ENCODE results near the gene CRTC3.

Gene CRTC3

GRCh38 chr15:90597577-90597976 is 67.9 kb downstream of the CRTC3 start:
- DNase-seq = no peak

DNA sequence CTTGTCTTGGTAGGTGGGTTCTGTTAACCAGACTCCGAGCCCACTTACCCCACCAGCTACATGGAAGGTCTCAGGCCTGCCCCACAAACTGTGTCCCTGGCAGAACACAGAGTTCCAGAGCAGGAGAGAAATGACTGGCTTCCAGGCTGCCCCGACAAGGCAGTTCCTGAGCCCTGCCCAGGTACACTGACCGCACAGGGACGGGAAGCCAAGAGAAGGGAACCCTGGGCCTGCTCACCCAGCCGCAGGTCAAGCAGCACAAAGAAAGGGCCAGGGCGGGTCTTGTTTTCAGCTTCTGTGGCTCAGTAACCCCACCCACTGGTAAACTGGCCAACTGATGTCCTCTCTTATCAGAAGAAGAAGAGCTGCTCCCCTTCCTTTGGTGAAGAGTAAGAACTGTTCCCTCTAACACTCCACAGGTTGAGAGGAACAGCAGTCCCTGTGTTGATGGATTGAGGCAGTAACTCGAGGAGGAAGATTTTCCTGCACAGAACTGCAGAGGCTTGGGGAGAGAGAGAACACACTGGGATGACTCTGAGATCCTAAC is 68.4 kb downstream of the CRTC3 start:
- no peak for DNase-seq

GRCh38 chr15:90598679-90599078 is 69.0 kb downstream of the CRTC3 start:
- DNase-seq = no peak

DNA sequence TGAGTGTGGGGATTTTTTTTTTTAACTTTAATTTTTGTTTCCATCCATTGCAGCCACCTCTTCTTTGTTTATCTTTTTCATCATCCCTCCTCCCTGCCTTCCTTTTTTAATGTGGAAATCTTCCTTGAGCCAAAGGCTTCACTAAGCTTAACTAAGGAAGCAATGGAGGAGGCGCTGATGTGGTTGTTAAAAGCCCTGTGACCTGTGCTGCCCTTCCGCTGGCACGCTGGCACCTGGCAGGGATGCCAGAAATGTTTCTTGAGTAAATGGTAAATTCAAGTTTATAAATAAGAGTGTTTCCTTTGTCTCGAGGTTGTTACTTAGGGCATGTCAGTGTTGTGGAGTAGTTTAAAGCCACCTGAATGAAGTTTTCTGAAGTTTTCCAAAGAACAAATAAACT is 69.4 kb downstream of the CRTC3 start:
- DNase-seq = no peak

DNA sequence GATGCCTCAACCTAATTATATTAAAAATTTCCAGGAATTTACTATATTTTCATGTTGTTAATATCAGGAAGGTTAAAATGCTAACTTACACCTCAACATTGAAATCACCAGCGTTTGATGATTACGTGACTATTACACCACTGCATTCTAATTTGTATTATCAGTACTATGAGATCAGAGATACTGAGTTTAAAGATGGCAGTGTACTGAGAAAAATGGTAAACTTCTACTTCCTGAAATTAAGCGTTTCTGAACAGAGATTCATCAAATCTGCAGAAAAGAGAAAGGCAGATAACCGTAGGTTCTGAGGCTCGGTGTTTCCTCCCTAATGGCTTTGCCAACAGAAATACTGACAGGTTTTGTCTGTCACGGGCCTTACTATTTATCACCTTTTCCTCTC is 69.9 kb downstream of the CRTC3 start:
- no peak for DNase-seq

- no peak for DNase-seq
Observed at GRCh38 chr15:90600954-90601353, 71.2 kb downstream of the CRTC3 start.

GRCh38 chr15:90603893-90604292 is 74.2 kb downstream of the CRTC3 start:
- peak; percentile 33 for DNase-seq

- no peak for DNase-seq
Observed at GRCh38 chr15:90606641-90607040, 76.9 kb downstream of the CRTC3 start.

GRCh38 chr15:90607361-90607760 is 77.6 kb downstream of the CRTC3 start:
- no peak for DNase-seq

DNA sequence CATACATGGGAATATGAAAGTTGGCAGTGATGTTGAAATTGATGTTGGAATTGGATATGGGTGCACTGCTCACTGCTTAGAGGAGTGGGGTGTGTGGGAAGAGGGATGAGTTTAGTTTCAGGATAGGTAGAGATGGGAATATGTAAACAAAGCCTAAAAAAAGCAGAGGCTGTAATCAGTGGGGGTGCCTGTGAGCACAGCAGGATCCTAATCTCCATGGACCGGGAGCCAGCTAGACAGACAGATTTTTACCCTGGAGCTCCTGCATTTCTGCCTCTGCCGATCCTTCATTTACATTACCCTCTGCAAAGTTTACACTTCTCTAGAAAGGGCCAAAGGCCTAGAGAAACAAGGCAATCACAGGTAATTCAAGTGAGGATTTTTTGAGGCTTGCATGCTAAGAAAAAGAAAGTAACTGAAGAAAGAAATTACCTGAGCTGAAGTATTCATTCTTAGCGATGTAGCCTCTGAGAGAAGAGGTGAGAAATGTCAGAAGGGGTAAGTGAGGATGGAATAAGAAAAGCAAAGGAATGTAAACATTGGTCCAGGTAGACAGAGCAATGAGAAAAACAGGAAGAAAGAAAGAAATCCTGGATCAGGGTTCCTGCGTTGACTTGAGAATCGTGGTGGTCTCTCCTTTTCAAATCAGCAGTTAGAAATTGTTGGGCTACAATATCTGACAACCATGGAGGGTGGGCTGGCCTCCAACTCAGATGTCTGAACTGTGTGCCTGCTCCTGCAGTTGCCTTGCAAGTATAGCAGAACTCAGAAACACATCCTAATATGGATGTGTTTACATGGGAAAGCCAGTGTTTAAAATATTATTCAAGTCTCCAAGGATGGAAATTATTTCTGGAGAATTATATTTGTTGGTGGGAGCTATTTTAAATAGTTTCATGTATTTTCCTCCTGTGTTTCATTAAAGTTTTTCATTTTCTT is 79.8 kb downstream of the CRTC3 start:
- no peak for DNase-seq

DNA sequence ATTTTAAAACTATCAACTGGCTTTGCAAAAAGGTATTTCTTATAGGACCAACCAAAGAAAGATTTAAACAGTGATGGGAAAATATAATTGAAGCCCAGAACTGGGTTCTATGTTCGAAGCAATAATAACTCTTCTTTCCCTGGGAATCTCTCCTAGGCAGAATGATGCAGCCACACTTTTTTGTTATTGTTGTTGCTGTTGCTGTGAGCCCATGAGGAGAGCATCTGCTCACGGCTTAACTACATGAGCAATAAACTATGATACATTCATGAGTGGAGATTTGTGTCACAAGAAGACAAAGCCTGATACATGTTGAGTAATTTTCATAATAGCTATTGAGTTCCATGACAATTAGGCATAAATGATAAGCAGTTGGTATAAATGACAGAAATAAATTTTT is 80.5 kb downstream of the CRTC3 start:
- DNase-seq = no peak

DNA sequence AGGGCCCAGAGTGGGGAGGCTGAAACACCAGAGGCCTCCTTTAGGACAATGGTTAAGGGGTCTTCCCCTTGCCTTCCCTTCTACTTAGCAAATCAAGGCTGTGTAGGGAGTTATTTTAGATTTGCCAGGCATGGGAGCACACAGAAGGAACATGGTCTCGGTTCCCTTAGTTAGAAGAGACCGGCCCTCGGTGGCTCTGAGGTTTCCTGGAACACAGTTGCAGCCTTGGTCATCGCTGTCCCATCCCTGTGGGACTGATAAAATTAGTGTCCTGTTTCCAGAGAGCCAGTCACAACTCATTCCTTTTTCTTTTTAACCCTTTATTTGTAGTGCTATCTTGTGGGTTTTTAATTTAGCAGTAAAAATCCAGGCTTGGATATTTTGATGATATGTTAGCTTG is 81.4 kb downstream of the CRTC3 start:
- DNase-seq = no peak

- DNase-seq = no peak
Observed at GRCh38 chr15:90617171-90617570, 87.4 kb downstream of the CRTC3 start.

DNA sequence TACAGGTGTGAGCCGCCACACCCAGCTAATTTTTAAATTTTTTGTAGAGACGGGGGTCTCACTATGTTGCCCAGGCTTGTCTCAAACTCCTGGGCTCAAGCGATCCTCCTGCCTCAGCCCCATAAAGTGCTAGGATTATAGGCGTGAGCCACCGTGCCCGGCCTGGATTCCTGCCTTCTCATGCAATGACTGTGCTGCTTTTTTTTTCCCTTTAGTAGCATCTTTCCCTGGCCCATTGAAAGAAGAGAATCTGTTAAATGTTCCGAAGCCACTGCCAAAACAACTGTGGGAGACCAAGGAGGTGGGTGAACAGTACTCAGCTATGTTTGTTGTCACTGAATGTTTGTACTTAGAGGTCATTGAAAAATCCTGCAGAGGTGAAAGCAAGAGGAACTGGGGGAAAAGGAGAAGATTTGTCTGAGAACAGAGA is 88.0 kb downstream of the CRTC3 start:
- no peak for DNase-seq

DNA sequence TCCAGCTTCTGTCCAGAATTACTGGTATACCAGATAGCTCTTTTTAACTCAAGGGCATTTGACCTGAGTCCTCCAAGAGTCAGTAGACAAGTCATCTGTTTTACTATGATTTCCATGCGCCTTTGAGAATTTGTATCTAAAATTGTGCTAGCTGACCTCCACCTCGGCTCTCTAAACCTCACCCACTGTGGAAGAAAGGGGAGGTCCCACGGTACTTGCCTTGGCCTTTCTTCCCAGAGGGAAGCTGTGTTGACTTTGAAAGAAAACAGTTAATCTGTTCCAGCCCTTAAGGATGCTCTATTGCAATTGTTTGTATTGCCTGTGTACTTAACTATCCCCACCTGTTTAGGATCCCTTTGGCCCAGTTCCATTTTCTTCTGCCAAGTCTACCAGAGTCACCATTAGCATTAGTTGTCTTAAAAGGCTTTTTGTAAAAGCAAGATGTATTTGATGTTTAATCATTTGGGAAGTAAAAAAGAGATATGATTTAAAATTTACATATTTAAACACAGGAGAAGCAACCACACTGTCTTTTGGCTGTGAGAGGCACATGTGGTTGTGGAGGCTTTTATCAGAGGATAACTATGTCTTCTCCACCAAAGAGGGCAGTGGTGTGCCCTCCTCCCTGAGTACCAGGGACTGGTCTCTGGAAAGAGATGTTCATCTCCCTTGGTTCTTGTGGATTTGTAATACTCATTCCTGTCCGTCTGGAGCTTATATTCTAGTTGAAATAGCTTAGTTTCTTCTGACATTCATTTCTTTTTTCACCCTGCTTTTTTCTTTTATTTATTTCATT is 88.8 kb downstream of the CRTC3 start:
- DNase-seq = no peak

DNA sequence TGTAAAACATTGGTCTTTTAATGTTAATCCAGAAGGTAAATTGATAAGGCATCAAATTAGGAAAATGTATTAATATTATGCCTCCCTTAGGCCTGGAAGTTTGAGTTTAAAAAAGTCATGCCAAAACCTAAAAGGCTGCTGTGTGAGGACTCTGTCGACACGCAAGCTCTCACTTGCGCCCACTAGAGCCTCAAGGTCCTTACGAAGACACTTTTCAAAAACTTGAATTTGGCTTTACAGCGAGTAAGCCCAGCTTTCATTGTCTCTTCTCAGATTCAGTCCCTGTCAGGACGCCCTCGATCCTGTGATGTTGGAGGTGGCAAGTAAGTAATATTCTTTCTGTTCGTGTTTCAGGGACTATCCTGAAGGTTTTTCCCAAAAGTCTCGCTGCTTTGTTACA is 89.7 kb downstream of the CRTC3 start:
- no peak for DNase-seq

- DNase-seq = peak; percentile 8
Observed at GRCh38 chr15:90619939-90620338, 90.2 kb downstream of the CRTC3 start.

- peak; percentile 55 for DNase-seq
Observed at GRCh38 chr15:90620379-90621067, 90.8 kb downstream of the CRTC3 start.

GRCh38 chr15:90623854-90624253 is 94.1 kb downstream of the CRTC3 start:
- DNase-seq = no peak

GRCh38 chr15:90624278-90624981 is 94.7 kb downstream of the CRTC3 start:
- DNase-seq = no peak

- no peak for DNase-seq
Observed at GRCh38 chr15:90625037-90625436, 95.3 kb downstream of the CRTC3 start.

- DNase-seq = no peak
Observed at GRCh38 chr15:90629217-90629616, 99.5 kb downstream of the CRTC3 start.

Data from GDM1 (cell line).